Epithelial cell of esophagus (primary cell): ENCODE data around the gene SFI1.
"Not testable (repeated sequence)": the region's sequence is repeated elsewhere in the genome, so short reads cannot be mapped to it uniquely, and the experiment has no call there.

Experiments
- DNase-seq: peaks from one replicate; pipeline ENCODE4 v3.0.0; 2010; ENCODE audit warnings: low read depth
- H3K4me3 ChIP-seq: 2 replicates; pipeline ENCODE4 v1.5.1; 2011; ENCODE audit warnings: mild to moderate bottlenecking, low read length, control low read depth
- CTCF ChIP-seq: IDR thresholded peaks from 2 replicates; pipeline ENCODE4 v1.5.1; 2011; ENCODE audit warnings: low read depth, mild to moderate bottlenecking, low read length, control low read depth, inconsistent platforms; ENCODE audit not compliant: insufficient read depth; ENCODE audit errors: missing control alignments

SFI1 gene

GRCh38 chr22:31579835-31580242 is 83.5 kb downstream of the SFI1 start:
- TF ChIP-seq CTCF: no peak
- DNase-seq: no peak
- H3K4me3 ChIP-seq: no peak overlapping the region

- no peak for DNase-seq
Observed at GRCh38 chr22:31583861-31584485, 87.6 kb downstream of the SFI1 start.

GRCh38 chr22:31584804-31585160 is 88.4 kb downstream of the SFI1 start:
- H3K4me3 ChIP-seq: no peak overlapping the region
- no peak for DNase-seq
- TF ChIP-seq CTCF: no peak

More at GRCh38 chr22:31583861-31584485, 87.6 kb downstream of the SFI1 start:
- no peak overlapping the region for H3K4me3 ChIP-seq
- TF ChIP-seq CTCF: no peak

- no peak overlapping the region for H3K4me3 ChIP-seq
- DNase-seq: no peak
- TF ChIP-seq CTCF: no peak
Observed at GRCh38 chr22:31585161-31585859, 89.0 kb downstream of the SFI1 start.

- DNase-seq: no peak
- no peak overlapping the region for H3K4me3 ChIP-seq
- no peak for TF ChIP-seq CTCF
Observed at GRCh38 chr22:31586137-31586920, 90.0 kb downstream of the SFI1 start.

- no peak for TF ChIP-seq CTCF
- no peak for DNase-seq
- no peak overlapping the region for H3K4me3 ChIP-seq
Observed at GRCh38 chr22:31588970-31589675, 92.8 kb downstream of the SFI1 start.

- DNase-seq, H3K4me3 ChIP-seq: not testable (repeated sequence)
Observed at GRCh38 chr22:31590161-31590560, 93.8 kb downstream of the SFI1 start.
